HUDEP-2 (cell line): ENCODE data around the gene GRAMD1B.

Experiments used
- DNase-seq, 76 experiments: peaks; one replicate each; lab custom pipeline; 2025; ENCODE audit not compliant: unreplicated experiment in 76 of 76; lab: John Stamatoyannopoulos, UW

Gene GRAMD1B

GRCh38 chr11:123429913-123430720 is at the start of gene GRAMD1B:
GRAMD1B (plus strand) TSS chr11:123430269; CDS start chr11:123430793, 524 bp downstream.
- no peak for DNase-seq

- no peak for DNase-seq
These were observed 48.9 kb upstream of the GRAMD1B start for GRCh38 chr11:123381149-123381548.

GRCh38 chr11:123381817-123382554 is 48.1 kb upstream of the GRAMD1B start:
- no peak for DNase-seq

GRCh38 chr11:123382555-123383074 is 47.5 kb upstream of the GRAMD1B start:
- DNase-seq = no peak

- no peak for DNase-seq
These were observed 46.0 kb upstream of the GRAMD1B start for GRCh38 chr11:123384116-123384515.

- DNase-seq = no peak
These were observed 43.1 kb upstream of the GRAMD1B start for GRCh38 chr11:123386796-123387510.

- no peak for DNase-seq
These were observed 41.4 kb upstream of the GRAMD1B start for GRCh38 chr11:123388640-123389039.

GRCh38 chr11:123390146-123390545 is 39.9 kb upstream of the GRAMD1B start:
- no peak for DNase-seq

- no peak for DNase-seq
These were observed 38.3 kb upstream of the GRAMD1B start for GRCh38 chr11:123391646-123392348.

- DNase-seq = no peak
These were observed 37.6 kb upstream of the GRAMD1B start for GRCh38 chr11:123392431-123392830.

- DNase-seq = no peak
These were observed 37.2 kb upstream of the GRAMD1B start for GRCh38 chr11:123392844-123393243.

- no peak for DNase-seq
These were observed 36.6 kb upstream of the GRAMD1B start for GRCh38 chr11:123393312-123393927.

GRCh38 chr11:123404676-123405075 is 25.4 kb upstream of the GRAMD1B start:
- no peak for DNase-seq

GRCh38 chr11:123405123-123405592 is 24.9 kb upstream of the GRAMD1B start:
- no peak for DNase-seq

GRCh38 chr11:123406441-123407129 is 23.5 kb upstream of the GRAMD1B start:
- DNase-seq = no peak

GRCh38 chr11:123407130-123407995 is 22.7 kb upstream of the GRAMD1B start:
- peak in 27 of 76 experiments; percentile 1 to 52 (median 7) for DNase-seq

- DNase-seq = no peak
These were observed 22.0 kb upstream of the GRAMD1B start for GRCh38 chr11:123407996-123408597.
